BE2C (cell line): Measurements from ENCODE around the gene SUMO1.

Experiments
- DNase-seq: peaks from one replicate; pipeline ENCODE4 v3.0.0-alpha.2; 2020
- H3K27me3 ChIP-seq: fragments of 250-450 bp; sonication (Bioruptor Pico); 2 replicates; pipeline ENCODE4 v1.5.1; 2020; ENCODE audit warnings: mild to moderate bottlenecking
- H3K36me3 ChIP-seq: fragments of 250-450 bp; sonication (Bioruptor Pico); 2 replicates; pipeline ENCODE4 v1.5.1; 2020; ENCODE audit warnings: mild to moderate bottlenecking
- H3K4me1 ChIP-seq: fragments of 250-450 bp; sonication (Bioruptor Pico); 2 replicates; pipeline ENCODE4 v1.5.1; 2020
- H3K4me3 ChIP-seq: 2 replicates; pipeline ENCODE4 v1.5.1; 2011; ENCODE audit warnings: low read depth, low read length
- H3K9me3 ChIP-seq: fragments of 250-450 bp; sonication (Bioruptor Pico); 2 replicates; pipeline ENCODE4 v1.5.1; 2020
- TF ChIP-seq, protein P1 (sequence below): IDR thresholded peaks from 2 replicates; pipeline ENCODE4 v1.5.1; 2012; ENCODE audit warnings: mild to moderate bottlenecking, low read depth, low read length

The SUMO1 gene

DNA sequence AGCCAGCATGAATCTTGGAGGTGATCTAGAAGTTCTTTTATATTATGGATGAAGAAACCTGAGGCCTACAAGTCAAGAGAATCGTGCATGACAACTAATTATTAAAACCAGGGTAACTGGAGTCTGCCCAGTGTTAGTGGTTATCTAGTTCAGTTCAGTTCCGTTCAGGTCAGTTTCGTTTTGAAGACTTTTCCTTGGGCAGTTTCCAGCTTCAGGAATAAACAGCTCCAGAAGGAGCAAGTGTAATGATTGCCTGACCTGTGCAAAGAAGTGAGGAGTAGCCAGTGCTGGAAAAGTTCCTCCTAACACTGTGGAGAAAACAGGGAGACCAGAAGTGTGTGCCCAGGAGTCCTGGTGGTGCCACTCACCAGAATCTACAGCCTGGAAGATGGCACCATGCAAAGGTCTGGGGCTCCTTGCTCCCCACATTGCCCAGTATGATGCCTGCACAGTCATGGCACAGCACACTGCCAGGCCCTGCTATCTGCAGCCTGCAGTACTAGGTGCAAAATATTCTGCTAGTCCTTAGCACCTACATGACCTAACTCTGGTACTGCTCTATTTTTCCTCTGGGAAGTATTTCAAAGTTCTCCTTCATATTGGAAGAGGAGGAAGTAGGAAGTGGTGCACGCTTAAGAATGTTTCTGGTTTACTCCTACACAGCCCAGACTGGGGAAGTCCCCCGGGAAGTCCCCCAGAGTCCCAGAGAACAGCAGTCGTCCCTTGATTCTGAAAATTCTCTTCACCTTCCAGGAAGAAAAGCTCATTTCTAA is 65.8 kb downstream of the SUMO1 start:
- no peaks in the 10 kb centered on the region for H3K36me3 ChIP-seq
- no peaks in the 10 kb centered on the region for H3K27me3 ChIP-seq
- TF ChIP-seq, protein P1, sequence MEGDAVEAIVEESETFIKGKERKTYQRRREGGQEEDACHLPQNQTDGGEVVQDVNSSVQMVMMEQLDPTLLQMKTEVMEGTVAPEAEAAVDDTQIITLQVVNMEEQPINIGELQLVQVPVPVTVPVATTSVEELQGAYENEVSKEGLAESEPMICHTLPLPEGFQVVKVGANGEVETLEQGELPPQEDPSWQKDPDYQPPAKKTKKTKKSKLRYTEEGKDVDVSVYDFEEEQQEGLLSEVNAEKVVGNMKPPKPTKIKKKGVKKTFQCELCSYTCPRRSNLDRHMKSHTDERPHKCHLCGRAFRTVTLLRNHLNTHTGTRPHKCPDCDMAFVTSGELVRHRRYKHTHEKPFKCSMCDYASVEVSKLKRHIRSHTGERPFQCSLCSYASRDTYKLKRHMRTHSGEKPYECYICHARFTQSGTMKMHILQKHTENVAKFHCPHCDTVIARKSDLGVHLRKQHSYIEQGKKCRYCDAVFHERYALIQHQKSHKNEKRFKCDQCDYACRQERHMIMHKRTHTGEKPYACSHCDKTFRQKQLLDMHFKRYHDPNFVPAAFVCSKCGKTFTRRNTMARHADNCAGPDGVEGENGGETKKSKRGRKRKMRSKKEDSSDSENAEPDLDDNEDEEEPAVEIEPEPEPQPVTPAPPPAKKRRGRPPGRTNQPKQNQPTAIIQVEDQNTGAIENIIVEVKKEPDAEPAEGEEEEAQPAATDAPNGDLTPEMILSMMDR, result no peak
- H3K4me1 ChIP-seq, result no peaks in the 10 kb centered on the region
- H3K4me3 ChIP-seq, result no peak overlapping the region
- DNase-seq, result no peak
- H3K9me3 ChIP-seq, result no peaks in the 10 kb centered on the region

DNA sequence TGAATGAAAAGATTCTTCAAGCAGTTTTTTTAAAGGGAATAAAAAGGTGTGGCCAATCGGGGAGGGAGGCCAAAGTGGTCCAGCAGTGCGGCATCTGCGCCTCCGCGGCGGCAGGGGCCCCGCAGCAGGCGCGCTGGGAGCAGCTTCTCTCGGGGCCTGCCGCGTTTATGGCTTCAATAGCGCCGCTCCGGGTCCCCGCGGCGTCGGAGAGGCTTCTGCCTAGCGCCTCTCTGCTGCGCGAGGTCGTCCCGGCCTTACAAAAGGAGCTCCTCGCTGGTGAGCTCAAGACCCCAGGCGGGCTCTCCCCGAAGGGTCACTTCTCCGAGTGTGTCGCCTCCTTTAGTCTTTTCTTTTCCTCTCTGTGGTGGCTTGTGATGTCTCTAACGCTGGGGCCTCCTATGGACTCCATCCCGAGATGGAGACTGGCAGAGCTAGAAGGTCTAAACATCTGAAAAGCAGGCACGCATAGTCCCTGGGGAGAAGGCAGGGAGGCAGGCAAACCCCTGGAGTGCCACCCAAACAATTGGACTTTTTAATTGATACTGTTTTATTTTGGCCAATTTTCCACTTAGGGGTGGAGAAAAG is 67.1 kb downstream of the SUMO1 start:
- TF ChIP-seq, protein P1, result no peak
- no peak for DNase-seq

DNA sequence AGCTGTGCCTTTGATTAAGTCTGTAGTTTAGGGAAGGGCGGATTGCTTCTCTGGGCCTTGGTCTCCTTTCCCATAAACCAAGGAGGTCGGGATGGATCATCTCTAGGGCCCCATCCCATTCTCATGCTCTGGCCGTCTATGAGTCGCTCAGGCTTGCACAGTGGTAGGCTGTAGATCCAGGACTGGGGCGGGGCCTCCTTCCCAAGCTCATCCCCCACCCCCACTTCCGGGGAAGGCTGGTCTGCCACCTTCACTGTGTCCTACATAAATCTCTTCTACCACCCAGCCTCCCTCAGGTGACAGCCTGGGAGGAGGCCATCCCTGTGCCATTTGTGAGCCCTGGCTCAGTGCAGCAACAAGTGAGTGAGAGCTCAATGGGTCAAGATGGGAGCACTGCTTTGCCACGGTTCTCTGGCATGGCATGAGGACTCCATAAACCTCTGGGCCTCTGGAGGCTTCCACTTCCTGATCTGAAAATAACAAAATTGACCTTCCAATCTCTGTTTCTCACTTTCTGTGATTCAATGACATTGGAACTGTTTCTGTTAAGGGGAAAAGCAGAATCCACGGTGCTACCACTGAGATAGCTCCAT is 68.5 kb downstream of the SUMO1 start:
- no peaks in the 10 kb centered on the region for H3K36me3 ChIP-seq
- TF ChIP-seq, protein P1, result no peak
- H3K9me3 ChIP-seq, result no peaks in the 10 kb centered on the region
- H3K27me3 ChIP-seq, result no peaks in the 10 kb centered on the region
- H3K4me3 ChIP-seq, result no peak overlapping the region
- H3K4me1 ChIP-seq, result no peaks in the 10 kb centered on the region
- DNase-seq, result no peak

More for the DNA sequence above, 67.1 kb downstream of the SUMO1 start:
- H3K36me3 ChIP-seq, result no peaks in the 10 kb centered on the region
- no peak overlapping the region for H3K4me3 ChIP-seq
- H3K27me3 ChIP-seq, result no peaks in the 10 kb centered on the region
- H3K4me1 ChIP-seq, result no peaks in the 10 kb centered on the region
- no peaks in the 10 kb centered on the region for H3K9me3 ChIP-seq

DNA sequence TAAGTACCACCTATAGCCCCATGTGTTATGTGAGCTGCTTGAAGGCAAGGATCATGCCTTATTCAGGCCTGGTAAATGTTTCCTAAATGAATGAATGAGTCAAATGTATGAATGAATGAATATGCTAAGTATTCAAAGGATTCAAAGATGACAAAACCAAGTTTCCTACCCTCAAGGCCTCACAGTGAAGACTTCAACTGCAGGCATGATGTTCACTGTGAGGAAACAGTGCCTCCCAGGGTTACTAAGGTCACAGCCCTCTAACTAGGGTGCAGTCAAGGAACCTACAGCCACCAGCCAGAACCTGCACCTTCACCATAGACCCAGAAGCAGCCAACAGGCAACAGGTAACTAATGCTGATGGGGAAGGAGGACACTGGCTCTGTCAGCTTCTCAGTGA is 69.3 kb downstream of the SUMO1 start:
- Histone ChIP-seq H3K4me3 (no peak overlapping the region), H3K4me1 (no peaks in the 10 kb centered on the region), H3K36me3 (no peaks in the 10 kb centered on the region), H3K27me3 (no peaks in the 10 kb centered on the region), H3K9me3 (no peaks in the 10 kb centered on the region)
- DNase-seq, result no peak
- TF ChIP-seq, protein P1, result no peak

DNA sequence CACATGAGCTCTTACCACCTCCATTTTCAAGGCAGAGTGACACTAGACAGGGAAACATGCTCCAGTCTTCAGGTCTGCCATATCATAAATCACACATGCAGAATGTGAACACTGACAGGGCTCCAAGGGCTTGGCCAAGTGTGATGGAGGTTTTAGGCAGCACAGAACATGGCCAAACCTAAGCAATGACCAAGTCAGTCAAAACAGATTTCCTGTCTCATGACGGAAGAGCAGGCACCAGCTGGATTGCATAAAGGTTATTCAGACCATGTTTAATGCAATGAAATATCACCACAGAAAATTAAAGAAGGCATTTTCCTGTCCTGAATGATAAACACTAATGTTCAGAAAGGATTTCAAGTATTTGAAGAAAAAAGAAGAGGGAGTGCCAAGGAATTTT is 72.5 kb downstream of the SUMO1 start:
- DNase-seq, result no peak
- TF ChIP-seq, protein P1, result no peak

DNA sequence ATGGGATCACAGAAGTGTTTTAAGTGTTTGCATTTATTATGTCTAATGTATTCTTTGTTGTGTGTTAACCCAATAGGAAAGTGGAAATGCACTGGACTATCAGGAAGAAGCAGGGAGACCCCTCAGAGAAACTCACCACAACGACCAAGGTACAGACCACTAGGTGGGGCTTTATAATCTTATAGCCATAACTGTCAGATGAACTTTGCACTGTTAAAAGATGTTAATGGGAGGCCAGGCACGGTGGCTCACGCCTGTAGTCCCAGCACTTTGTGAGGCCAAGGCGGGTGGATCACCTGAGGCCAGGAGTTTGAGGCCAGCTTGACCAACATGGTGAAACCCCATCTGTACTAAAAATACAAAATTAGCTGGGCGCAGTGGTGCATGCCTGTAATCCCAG is 73.2 kb downstream of the SUMO1 start:
- no peak overlapping the region for H3K4me3 ChIP-seq
- H3K9me3 ChIP-seq, result no peaks in the 10 kb centered on the region
- no peaks in the 10 kb centered on the region for H3K4me1 ChIP-seq
- no peaks in the 10 kb centered on the region for H3K27me3 ChIP-seq
- TF ChIP-seq, protein P1, result 0 out of 2 replicates have a peak, but pooled peaks have one; percentile 10
- H3K36me3 ChIP-seq, result no peaks in the 10 kb centered on the region
- no peak for DNase-seq

More for the DNA sequence above, 72.5 kb downstream of the SUMO1 start:
- Histone ChIP-seq H3K9me3 (no peaks in the 10 kb centered on the region), H3K4me1 (no peaks in the 10 kb centered on the region), H3K4me3 (no peak overlapping the region), H3K27me3 (no peaks in the 10 kb centered on the region), H3K36me3 (no peaks in the 10 kb centered on the region)
